HG03521 (cell line): Measurements from ENCODE around the gene KLK2.

ENCODE experiments used
- ATAC-seq: cut with Tn5 transposase; IDR thresholded peaks from one replicate; pipeline ENCODE4 v1.9.1; 2021; ENCODE audit warnings: mild to moderate bottlenecking, moderate library complexity; ENCODE audit not compliant: unreplicated experiment

KLK2 gene

DNA sequence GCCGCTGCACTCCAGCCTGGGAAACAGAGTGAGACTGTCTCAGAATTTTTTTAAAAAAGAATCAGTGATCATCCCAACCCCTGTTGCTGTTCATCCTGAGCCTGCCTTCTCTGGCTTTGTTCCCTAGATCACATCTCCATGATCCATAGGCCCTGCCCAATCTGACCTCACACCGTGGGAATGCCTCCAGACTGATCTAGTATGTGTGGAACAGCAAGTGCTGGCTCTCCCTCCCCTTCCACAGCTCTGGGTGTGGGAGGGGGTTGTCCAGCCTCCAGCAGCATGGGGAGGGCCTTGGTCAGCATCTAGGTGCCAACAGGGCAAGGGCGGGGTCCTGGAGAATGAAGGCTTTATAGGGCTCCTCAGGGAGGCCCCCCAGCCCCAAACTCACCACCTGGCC, at the start of gene KLK2:
KLK2 (plus strand) TSS at position 384 of the 400 bp plus-strand sequence. CDS start 35 bp downstream, outside the sequence.
- ATAC-seq: no peak

GRCh38 chr19:50826492-50827240, 46.6 kb upstream of the KLK2 start:
- no peak for ATAC-seq

- ATAC-seq: no peak
These were observed 45.8 kb upstream of the KLK2 start for GRCh38 chr19:50827476-50827875.

DNA sequence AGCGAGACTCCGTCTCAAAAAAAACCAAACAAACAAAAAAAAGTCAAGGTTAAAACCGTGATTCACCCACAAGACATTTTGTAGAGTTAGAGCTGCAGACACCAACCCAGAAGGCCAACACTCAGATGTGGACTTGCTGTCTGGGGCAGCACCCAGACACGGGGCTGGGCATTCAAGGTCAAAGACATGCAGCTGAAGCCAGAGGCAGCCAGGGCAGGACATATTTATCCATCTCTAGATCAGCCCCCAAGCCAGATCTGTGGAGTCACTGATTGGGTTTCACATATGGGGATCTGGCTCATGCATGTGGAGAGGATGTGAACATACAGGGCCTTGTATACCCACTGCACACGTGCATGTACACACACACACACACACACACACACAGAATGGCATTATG, 43.4 kb upstream of the KLK2 start:
- ATAC-seq: no peak

DNA sequence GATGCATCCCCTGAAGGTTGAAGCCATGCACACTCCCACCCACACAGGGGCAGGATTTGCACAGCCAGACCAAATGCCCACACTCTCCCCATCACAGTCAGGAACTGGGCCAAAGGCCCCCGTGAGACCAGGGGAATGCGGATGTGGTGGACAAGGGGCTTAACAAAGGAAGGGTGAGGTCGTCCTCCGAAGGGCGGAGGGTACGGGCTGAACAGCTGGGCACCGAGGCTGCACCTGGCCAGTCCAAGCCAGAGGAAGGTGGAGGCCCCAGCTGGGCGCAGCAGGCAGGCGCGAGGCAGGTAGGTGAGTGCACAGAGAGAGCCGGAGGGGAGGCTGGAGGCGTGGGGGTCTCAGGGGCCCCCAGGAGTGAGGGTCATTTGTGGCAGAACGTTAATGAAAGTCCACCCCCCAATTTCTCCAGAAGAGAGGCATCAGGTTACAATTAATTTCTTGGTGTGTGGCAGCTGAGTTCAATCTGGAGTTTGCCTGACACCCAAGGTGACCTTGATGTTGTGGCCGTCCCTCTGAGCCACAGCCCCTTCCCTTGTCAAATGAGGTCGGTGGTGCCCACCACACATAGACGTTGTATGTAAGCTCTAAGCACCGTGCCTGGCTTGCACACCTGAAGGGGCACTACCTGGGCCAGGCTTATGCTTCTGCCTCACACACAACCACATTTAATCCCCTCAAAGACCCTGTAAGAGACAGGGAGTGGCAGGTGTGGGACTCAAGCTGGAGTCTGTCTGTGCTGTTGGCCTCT, 42.8 kb upstream of the KLK2 start:
- ATAC-seq: no peak

GRCh38 chr19:50831026-50831396, 42.2 kb upstream of the KLK2 start:
- ATAC-seq: no peak

- ATAC-seq: no peak
These were observed 40.6 kb upstream of the KLK2 start for GRCh38 chr19:50832666-50833065.

DNA sequence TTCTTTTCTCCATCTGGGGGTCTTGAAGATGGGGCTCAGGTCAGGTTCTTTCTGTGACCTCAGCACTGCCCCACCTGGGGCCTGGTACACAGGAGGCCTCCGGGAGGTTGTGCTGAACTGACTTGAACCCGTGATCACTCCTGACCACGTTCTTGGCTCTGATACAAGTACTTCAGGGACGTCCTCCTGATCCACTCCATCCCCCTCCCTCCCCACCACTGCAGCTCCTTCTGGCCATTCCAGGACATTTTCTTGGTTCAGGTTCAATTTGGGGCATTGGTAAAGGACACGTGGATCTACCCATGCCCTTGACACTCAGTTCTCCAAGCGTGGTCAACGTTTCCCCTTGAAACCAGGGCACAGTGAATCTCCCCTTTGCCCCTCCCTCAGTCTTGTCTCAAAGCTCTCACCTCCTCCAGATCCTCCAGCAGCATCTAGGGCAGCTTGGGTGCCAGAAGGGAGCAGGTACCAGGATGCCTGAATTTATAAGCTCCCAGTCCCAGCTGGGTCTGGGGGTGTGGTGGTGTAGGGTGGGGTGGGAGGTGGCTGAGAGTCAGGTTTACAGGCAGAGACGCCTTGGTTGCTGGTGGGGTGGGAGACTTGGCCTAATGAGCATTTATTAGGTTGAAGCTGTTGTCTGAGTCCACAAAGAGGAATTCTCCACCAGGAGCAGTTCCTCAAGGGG, 40.0 kb upstream of the KLK2 start, which contains the start of gene KLK15:
KLK15 (minus strand) TSS at position 458 of the 685 bp plus-strand sequence. CDS start 2,082 bp downstream, outside the sequence.
- no peak for ATAC-seq

DNA sequence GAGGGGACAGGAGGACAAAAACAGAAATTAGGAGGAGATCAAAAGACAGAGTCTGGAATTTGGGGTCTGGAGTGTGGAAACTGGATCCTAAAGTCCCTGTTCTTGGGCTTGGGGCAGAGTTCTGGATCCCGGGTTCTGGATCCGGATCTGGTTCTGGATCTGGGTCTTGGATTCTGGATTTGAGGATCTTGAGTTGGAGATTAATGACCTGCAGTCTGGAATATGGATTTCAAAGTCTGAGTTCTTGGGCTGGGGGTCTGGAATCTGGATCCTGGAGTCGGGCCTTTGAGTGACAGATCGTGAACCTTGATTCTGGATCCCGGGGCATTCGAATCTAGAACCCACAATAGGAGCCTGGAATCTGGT, 39.5 kb upstream of the KLK2 start:
- ATAC-seq: no peak

DNA sequence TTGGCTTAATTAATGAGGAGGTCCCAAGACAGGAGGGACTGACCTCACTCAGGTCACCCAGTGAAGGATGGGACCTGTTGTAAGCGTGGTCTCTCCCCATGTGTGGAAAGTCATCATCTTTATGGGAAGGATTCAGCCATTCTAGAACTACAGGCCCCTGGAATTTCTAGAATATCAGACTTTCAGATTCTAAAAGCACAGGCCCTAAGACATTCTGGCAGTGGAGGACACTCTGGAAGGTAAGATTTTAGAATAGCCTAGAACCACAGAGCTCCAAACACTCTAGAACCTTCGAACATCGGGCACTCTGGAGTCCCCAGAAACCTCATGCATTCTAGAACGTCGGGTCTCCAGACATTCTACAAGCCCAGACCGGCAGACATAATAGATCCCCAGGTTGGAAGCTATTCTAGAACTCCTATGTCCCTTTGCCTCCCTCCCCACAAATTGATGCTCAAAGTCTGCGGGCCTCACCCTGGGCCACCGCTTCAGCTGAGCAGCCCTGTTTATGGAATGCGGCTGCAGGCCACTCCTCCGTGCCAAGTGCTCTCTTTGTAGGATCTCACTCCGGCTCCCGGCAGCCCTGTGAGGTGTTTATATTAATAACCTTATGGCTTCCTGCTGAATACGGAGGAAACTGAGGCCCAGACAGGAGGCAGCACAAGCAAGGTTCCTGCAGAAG, 38.0 kb upstream of the KLK2 start:
- no peak for ATAC-seq

DNA sequence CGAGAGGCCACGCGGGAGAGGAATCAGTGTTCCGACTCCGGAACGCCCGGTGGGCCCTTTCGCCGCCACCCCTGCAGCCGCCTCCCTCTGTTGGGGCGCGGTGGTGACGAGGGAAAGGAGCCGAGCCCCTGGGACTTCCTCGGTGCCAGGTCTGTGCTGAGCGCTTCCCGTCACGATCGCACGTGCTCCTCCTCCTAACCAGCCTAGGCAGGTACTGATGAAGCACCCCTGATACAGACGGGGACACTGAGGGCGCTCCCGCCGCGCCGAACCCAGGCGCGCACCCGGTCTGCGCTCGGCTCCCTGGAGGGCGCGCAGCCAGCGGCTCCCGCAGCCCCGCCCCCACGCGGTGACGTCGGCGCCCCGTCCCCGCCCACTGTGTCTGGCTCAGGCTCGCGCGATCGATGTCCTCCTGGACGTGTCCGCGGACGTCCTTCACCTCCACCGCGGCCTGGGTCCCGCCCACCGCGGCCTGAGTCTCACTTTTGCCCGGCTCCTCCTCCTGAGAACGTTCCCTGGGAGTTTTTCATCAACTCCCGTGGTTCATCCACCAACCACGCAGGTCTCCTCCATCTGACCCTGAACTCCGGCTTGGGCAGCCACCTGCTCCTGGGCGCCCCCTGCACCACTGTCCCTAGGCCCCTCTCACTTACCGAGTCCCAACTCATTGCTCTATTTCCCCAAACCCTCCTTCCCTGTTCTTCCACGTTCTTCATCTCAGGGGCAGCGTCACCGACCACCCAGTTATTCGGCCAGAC, 37.3 kb upstream of the KLK2 start:
- peak; percentile 62 for ATAC-seq

GRCh38 chr19:50836543-50837195, 36.6 kb upstream of the KLK2 start:
- no peak for ATAC-seq

DNA sequence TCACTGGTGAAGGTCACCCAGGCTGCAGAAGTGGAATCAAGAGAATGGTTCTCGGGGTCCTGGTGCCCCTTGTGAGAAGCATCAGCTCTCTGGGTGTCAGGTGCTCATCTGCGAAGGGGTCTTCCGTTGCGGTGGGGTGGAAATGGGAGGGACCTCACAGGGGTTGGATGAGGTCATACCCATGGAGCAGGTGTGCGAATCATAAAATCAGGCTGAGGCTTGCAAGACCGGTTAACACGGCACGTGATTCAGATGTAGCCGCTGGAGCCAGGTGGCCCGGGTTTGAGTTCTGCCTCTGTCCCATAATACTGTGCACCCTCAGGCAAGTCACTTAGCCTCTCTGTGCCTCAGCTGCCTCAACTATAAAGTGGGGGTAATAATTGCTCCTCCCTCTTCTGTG, 35.9 kb upstream of the KLK2 start:
- ATAC-seq: no peak

- ATAC-seq: no peak
These were observed 35.0 kb upstream of the KLK2 start for GRCh38 chr19:50838239-50838638.

DNA sequence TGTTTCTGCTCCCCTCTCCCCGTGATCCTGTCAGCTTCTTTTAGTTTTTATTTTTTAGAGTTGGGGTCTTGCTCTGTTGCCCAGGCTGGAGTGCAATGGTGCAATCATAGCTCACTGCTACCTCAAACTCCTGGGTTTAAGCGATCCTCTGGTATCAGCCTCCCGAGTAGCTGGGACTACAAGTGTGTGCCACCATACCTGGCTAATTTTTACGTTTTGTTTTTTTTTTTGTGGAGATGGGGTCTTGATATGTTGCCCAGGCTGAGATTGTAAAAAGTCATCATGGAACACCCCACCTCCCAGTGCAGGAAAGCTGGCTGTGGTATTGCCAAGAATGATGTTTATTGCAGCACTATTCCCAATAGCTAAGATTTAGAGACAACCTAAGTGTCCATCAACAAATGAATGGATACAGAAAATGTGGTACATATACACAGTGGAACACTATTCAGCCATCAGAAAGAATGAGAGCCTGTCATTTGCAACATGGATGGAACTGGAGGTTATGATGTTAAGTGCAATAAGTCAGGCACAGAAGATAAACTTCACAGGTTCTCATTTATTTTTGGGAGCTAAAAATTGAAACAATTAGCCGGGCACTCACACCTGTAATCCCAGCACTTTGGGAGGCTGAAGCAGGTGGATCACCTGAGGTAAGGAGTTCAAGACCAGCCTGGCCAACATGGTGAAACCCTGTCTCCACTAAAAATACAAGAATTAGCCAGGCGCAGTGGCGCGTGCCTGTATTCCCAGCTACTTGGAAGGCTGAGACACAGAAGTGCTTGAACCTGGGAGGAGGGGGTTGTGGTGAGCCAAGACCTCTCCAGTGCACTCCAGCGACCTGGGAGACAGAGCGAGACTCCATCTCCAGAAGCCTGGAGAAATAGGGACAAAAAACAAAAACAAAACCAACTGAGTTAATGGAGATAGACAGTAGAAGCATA, 33.3 kb upstream of the KLK2 start:
- ATAC-seq: no peak

- ATAC-seq: no peak
These were observed 31.1 kb upstream of the KLK2 start for GRCh38 chr19:50842130-50842529.

DNA sequence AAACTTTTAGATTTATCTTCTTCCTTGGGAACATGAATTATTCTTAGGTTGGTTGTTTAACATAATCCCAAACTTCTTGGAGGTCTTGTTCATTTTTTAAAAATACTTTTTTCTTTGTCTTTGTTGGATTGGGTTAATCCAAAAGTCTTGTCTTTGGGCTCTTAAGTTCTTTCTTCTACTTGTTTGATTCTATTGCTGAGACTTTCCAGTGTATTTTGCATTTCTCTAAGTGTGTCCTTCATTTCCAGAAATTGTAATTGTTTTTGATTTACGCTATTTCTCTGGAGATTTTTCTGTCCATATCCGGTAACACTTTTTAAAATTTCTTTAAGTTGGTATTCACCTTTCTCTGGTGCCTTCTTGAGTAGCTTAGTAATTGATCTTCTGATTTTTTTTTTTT, 30.0 kb upstream of the KLK2 start:
- no peak for ATAC-seq

DNA sequence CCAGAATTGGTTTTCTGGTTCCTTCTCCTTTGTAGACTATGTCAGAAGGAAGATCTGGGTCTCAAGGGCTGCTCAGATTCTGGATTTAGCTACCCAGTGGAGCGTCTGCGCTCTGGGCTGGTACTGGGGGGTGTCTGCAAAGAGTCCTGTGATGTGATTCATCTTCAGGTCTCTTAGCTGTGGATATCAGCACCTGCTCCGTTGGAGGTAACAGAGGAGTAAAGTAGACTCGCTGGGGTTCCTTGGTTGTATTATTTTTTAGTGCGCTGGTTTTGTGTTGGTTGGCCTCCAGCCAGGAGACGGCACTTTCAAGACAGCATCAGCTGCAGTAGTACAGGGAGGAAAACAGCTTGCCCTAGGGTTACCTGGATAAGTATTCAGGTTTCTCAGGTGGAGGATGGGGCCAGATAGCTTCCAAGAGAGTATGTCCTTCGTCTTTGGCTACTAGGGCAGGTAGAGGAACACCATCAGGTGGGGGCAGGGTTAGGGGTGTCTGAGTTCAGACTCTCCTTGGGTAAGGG, 29.5 kb upstream of the KLK2 start:
- no peak for ATAC-seq
